ENCODE measurements around the gene OSBPL8.

The OSBPL8 gene

GRCh38 chr12:76519538-76519937 is 40.0 kb downstream of the OSBPL8 start (continued):
- TF ChIP-seq ZNF518A (tag by site-specific recombination; conservative IDR thresholded peaks at IDR 0.05; ENCODE audit: low read depth) (no peak), ZNF843 (tag by site-specific recombination; IDR thresholded peaks at IDR 0.05) (no peak), ZNF16 (tag by site-specific recombination; IDR thresholded peaks at IDR 0.05; ENCODE audit: low read depth) (no peak), FEZF1 (tag by site-specific recombination; IDR thresholded peaks at IDR 0.05) (no peak), ZNF658 (tag by site-specific recombination; IDR thresholded peaks at IDR 0.05) (no peak), SP3 (tag by site-specific recombination; IDR thresholded peaks at IDR 0.05) (no peak), ZNF639 (tag by site-specific recombination; IDR thresholded peaks at IDR 0.05) (no peak)

DNA sequence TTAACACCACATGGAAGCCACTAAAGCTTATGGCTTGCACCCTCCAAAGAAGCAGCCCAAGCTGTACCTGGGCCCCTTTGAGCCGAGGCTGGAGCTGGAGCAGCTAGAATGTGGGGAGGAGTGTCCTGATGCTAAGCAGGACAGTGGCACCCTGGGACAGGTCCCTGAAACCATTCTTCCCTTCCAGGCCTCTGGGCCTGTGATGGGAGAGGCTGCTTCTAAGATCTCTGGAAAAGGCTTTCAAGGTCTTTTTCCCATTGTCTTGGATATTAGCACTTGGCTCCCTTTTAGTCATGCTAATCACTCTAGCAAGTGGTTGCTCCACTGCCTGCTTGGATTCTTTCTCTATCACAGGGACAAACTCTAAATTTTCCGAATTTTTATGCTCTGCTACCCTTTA is 40.9 kb downstream of the OSBPL8 start:
- no peak for TF ChIP-seq ZNF2 (tag by site-specific recombination; IDR thresholded peaks at IDR 0.05)
- TF ChIP-seq, protein P1, sequence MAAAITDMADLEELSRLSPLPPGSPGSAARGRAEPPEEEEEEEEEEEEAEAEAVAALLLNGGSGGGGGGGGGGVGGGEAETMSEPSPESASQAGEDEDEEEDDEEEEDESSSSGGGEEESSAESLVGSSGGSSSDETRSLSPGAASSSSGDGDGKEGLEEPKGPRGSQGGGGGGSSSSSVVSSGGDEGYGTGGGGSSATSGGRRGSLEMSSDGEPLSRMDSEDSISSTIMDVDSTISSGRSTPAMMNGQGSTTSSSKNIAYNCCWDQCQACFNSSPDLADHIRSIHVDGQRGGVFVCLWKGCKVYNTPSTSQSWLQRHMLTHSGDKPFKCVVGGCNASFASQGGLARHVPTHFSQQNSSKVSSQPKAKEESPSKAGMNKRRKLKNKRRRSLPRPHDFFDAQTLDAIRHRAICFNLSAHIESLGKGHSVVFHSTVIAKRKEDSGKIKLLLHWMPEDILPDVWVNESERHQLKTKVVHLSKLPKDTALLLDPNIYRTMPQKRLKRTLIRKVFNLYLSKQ (tag by site-specific recombination; IDR thresholded peaks at IDR 0.05; ENCODE audit: borderline replicate concordance), result no peak
- TF ChIP-seq ZNF560 (tag by site-specific recombination; IDR thresholded peaks at IDR 0.05; ENCODE audit: borderline replicate concordance), result no peak
- no peak for TF ChIP-seq ZNF544 (tag by site-specific recombination; IDR thresholded peaks at IDR 0.05)
- TF ChIP-seq ZNF239 (tag by site-specific recombination; IDR thresholded peaks at IDR 0.05), result no peak
- peak; percentile 75 for TF ChIP-seq ZNF585B (tag by site-specific recombination; IDR thresholded peaks at IDR 0.05)
- Histone ChIP-seq H3K36me3 (ENCODE audit: control insufficient read depth in 2 of 2, insufficient read depth in 1 of 2, low read length in 2 of 2) (peaks cover 0 to 2% of the 10 kb centered on the region in 2 experiments; a peak in 1 of 3 replicates), H3K27ac (ENCODE audit: extremely low read depth, low read depth, low read length) (no peak overlapping the region), H3K4me1 (ENCODE audit: control insufficient read depth, insufficient read depth, low read length) (no peaks in the 10 kb centered on the region), H3K4me3 (ENCODE audit: low read depth, low read length) (no peak overlapping the region), H3K9me3 (ENCODE audit: control insufficient read depth, insufficient read depth, low read depth, low read length) (no peaks in the 10 kb centered on the region; the same call in 1 of the 2 replicates)
- POLR2A ChIA-PET, result no interaction called here
- CTCF ChIA-PET, result no interaction called here

DNA sequence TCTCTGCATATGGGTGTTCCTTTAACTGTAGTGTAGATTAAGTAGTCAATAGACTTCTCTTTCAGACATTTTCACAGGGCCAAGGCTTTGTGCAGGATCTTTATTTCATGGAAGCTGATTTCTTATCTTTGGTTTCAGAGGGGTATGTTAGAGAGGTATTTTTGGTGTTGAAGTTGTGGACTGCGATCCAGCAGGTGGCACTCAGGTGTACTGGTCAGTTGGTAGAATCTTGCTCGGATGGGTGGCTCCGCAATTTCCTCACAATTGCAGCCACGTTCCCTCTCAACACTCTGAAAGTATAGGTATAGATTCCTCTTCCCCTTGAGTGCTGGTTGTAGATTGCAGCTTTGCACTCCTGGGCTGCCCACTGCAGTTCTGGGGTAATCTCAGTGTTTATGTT is 44.3 kb downstream of the OSBPL8 start:
- CTCF ChIA-PET, result interaction anchor here (1.0 kb wide), 1 partner anchor 71 kb away, joined by 5 read pairs; no protein-coding TSS in a partner anchor
- POLR2A ChIA-PET, result no interaction called here
- TF ChIP-seq ZFP3 (tag by site-specific recombination; IDR thresholded peaks at IDR 0.05; ENCODE audit: low read depth) (no peak), ZEB2 (tag by site-specific recombination; IDR thresholded peaks at IDR 0.05) (no peak), ZNF404 (tag by site-specific recombination; IDR thresholded peaks at IDR 0.05) (no peak), ZBTB1 (tag by site-specific recombination; IDR thresholded peaks at IDR 0.05) (no peak), ZNF280C (tag by site-specific recombination; IDR thresholded peaks at IDR 0.05) (no peak), ZNF768 (tag by site-specific recombination; IDR thresholded peaks at IDR 0.05) (no peak), ZNF223 (tag by site-specific recombination; IDR thresholded peaks at IDR 0.05) (no peak), KLF7 (tag by site-specific recombination; IDR thresholded peaks at IDR 0.05; ENCODE audit: borderline replicate concordance) (no peak), ZNF830 (tag by site-specific recombination; IDR thresholded peaks at IDR 0.05; ENCODE audit: low read depth) (no peak), WT1 (tag by site-specific recombination; IDR thresholded peaks at IDR 0.05) (no peak), SCRT1 (tag by site-specific recombination; IDR thresholded peaks at IDR 0.05; ENCODE audit: borderline replicate concordance) (no peak), ZNF560 (tag by site-specific recombination; IDR thresholded peaks at IDR 0.05; ENCODE audit: borderline replicate concordance) (no peak), GLIS1 (tag by site-specific recombination; IDR thresholded peaks at IDR 0.05) (no peak)

More for the DNA sequence above, 44.3 kb downstream of the OSBPL8 start:
- Histone ChIP-seq H3K27ac (ENCODE audit: extremely low read depth, low read depth, low read length) (no peak overlapping the region), H3K4me1 (ENCODE audit: control insufficient read depth, insufficient read depth, low read length) (no peaks in the 10 kb centered on the region), H3K9me3 (ENCODE audit: control insufficient read depth, insufficient read depth, low read depth, low read length) (no peaks in the 10 kb centered on the region), H3K36me3 (ENCODE audit: control insufficient read depth in 2 of 2, insufficient read depth in 1 of 2, low read length in 2 of 2) (no peaks in the 10 kb centered on the region), H3K4me3 (ENCODE audit: low read depth, low read length) (no peak overlapping the region)

Data from HEK293 (cell line).